Measurements from ENCODE around the gene KIAA1614. TPM values are rescaled to one million over a fixed set of nuclear protein-coding genes. Genes with fewer than 3 reads are reported as not detected.
A peak's percentile ranks its signal among the peaks of the same experiment; 100 is the strongest.

KIAA1614 gene
- total and polyA plus RNA-seq, 10 of the 15 experiments (the other 5 are each of a cell fraction or from before 2014, with no cell fraction given), result 0.03 to 1.0 (median 0.26) TPM; not detected in 1

GRCh38 chr1:180920702-180921101, 8.0 kb downstream of the KIAA1614 start (continued):
- TF ChIP-seq E2F8 (IDR thresholded peaks at IDR 0.05; ENCODE audit: low read depth, partially characterized antibody) (no peak), SRF (IDR thresholded peaks at IDR 0.05; ENCODE audit: low read depth in 2 of 2, low read length in 2 of 2) (no peak), YY1 (IDR thresholded peaks at IDR 0.05; ENCODE audit: low read depth, low read length) (peak; percentile 87), NR2C2 (IDR thresholded peaks at IDR 0.05; ENCODE audit: borderline replicate concordance, control insufficient read depth, insufficient read length, low read depth) (no peak), ASH2L (IDR thresholded peaks at IDR 0.05; ENCODE audit: borderline replicate concordance, low read depth) (no peak), NFYB (IDR thresholded peaks at IDR 0.05; ENCODE audit: insufficient read depth, low read depth, low read length) (no peak), TCF12 (IDR thresholded peaks at IDR 0.05; ENCODE audit: low read depth, low read length) (no peak), SMC3 (IDR thresholded peaks at IDR 0.05; ENCODE audit: borderline replicate concordance, low read length) (peak; percentile 33; the same call in 1 of the 2 replicates)

DNA sequence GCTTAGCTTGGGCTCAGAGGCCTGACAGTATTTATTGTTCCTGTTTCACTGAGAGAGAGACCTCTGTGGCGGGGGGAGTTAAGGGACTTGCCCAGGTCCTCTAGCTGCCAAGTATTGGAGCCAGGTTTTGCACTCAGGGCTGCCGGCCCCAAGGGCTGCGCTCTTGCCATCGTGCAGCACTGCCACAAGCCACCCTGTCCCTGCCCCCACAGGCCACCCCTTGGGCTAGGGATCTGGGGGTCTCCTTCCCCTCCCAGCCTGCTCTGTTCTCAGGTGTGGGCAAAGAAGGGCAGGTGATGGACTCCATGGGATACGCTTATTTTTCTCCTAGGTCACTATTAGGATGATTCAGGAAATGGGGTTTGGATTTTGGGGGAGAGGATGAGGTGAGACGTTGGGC, 8.7 kb downstream of the KIAA1614 start:
- Histone ChIP-seq H4K20me1 (ENCODE audit: control insufficient read depth, insufficient read depth) (no peaks in the 10 kb centered on the region), H3K9ac (ENCODE audit: control insufficient read depth, insufficient read depth, low read length) (no peak overlapping the region), H3K9me3 (replicated peaks; ENCODE audit: control insufficient read depth, insufficient read depth, low read length) (no peaks in the 10 kb centered on the region), H3K36me3 (ENCODE audit: control insufficient read depth in 2 of 2, insufficient read depth in 2 of 2, low read length in 1 of 2) (no peaks in the 10 kb centered on the region), H3K27ac (ENCODE audit: control insufficient read depth, insufficient read depth) (no peak overlapping the region), H3K27me3 (replicated peaks in 1 of 2; ENCODE audit: control insufficient read depth in 2 of 2, insufficient read depth in 2 of 2, low read length in 1 of 2) (peaks cover 0 to 3% of the 10 kb centered on the region in 2 experiments; a peak in 1 of 4 replicates), H3K4me3 (no peak overlapping the region), H3K4me2 (ENCODE audit: control insufficient read depth, insufficient read depth) (no peak overlapping the region), H2AFZ (ENCODE audit: control insufficient read depth, low read depth, low read length) (no peak overlapping the region), H3K4me1 (ENCODE audit: control insufficient read depth, insufficient read depth, low read length) (peaks cover 9% of the 10 kb centered on the region), H3K79me2 (ENCODE audit: control insufficient read depth, insufficient read depth, low read length) (no peaks in the 10 kb centered on the region)
- ChIA-PET POLR2A (interaction anchor here (0.6 kb wide), 1 partner anchor 15 kb away, joined by 3 read pairs; no protein-coding TSS in a partner anchor), CTCF (interaction anchor here (0.6 to 19.8 kb wide), 31 partner anchors 9 to 406 kb away, joined by 3 to 344 read pairs (median 4); no protein-coding TSS in a partner anchor), RAD21 (ENCODE audit: unreplicated experiment) (interaction anchor here (0.6 to 16.7 kb wide), 26 partner anchors 9 to 405 kb away, joined by 3 to 215 read pairs (median 4); partner anchors contain the start of genes KIAA1614 and MR1), SMC1A (ENCODE audit: uncharacterized antibody, unreplicated experiment) (interaction anchor here (0.6 to 19.3 kb wide), 25 partner anchors 9 to 945 kb away, joined by 3 to 304 read pairs (median 3); partner anchors contain the start of gene MR1)
- in situ Hi-C loops (cut with MboI) (no loop called here), intact Hi-C loops (cut with micrococcal nuclease; ENCODE audit: unreplicated experiment) (no loop called here)
- DNase-seq (ENCODE audit: low read depth, low spot score) (no peak), ATAC-seq (peak; percentile 26), FAIRE-seq (no peak)
- no TSS peak for BruUV-seq (replicated peaks)
- 64% methylated on average over 6 of the region's 6 CpGs for WGBS (ENCODE audit: insufficient coverage, insufficient replicate concordance, low lambda C conversion rate, missing lambda C conversion rate)
- TF ChIP-seq NFXL1 (IDR thresholded peaks at IDR 0.05; ENCODE audit: borderline replicate concordance) (no peak), SIX5 (IDR thresholded peaks at IDR 0.05; ENCODE audit: low read depth, low read length, severe bottlenecking) (no peak), TCF3 (IDR thresholded peaks at IDR 0.05; ENCODE audit: borderline replicate concordance, insufficient read depth, low read depth, low read length) (no peak), MYC (IDR thresholded peaks at IDR 0.05; ENCODE audit: insufficient read depth, insufficient read length, insufficient replicate concordance, low read length, severe bottlenecking) (no peak), SREBF1 (IDR thresholded peaks at IDR 0.05; ENCODE audit: low read length) (no peak), CUX1 (IDR thresholded peaks at IDR 0.05; ENCODE audit: insufficient replicate concordance, low read depth, low read length) (no peak), ZNF217 (IDR thresholded peaks at IDR 0.05) (no peak)

Measured in GM12878 (cell line).